ENCODE measurements around the gene SMIM32. TPM values are rescaled to one million over a fixed set of nuclear protein-coding genes. Genes with fewer than 3 reads are reported as not detected.

The SMIM32 gene
- total and polyA plus RNA-seq, 2 of the 4 experiments (the other 2 are of a cell fraction), result not detected

DNA sequence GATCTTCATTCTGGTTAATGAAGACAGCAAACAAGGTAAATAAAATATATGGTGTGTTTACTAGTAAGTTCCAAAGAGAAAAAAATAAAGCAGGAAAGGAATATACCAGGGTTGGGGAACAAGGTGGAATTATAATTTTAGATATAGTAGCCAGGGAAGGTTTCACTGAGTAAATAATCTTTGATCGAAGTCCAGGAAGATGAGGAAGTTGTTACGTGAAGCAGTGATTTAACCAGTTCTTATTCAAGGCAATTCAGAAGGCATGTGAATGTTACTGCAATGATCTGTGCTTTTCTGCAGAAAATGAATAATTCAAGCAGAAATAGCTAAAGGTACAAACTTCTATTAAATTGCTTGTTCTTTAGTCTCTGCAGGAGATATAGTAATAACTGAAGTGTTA, 6.2 kb downstream of the SMIM32 start:
- Histone ChIP-seq H3K4me1 (ENCODE audit: control insufficient read depth, insufficient read depth, low read length) (no peaks in the 10 kb centered on the region), H3K4me2 (ENCODE audit: low read depth, low read length) (no peak overlapping the region), H3K36me3 (ENCODE audit: control insufficient read depth, insufficient read depth, low read length) (peaks cover 11% of the 10 kb centered on the region), H2AFZ (replicated peaks; ENCODE audit: low read length, poor library complexity) (no peak overlapping the region), H3K79me1 (ENCODE audit: low read depth in 1 of 2, low read length in 2 of 2) (no peaks in the 10 kb centered on the region; a peak in 1 of 4 replicates), H4K5ac (ENCODE audit: low read depth, low read length) (no peak overlapping the region), H3K23ac (ENCODE audit: low read depth, low read length) (no peak overlapping the region), H3K18ac (ENCODE audit: low read depth, low read length) (no peak overlapping the region), H3K27ac (ENCODE audit: insufficient read depth, low read length) (no peak overlapping the region), H2BK15ac (ENCODE audit: low read depth, low read length) (no peak overlapping the region), H2AK5ac (ENCODE audit: low read depth, low read length) (no peak overlapping the region), H3K27me3 (ENCODE audit: control insufficient read depth, insufficient read depth, low read length) (peaks cover 11% of the 10 kb centered on the region), H3K14ac (replicated peaks; ENCODE audit: low read depth, low read length) (no peak overlapping the region), H2BK5ac (ENCODE audit: low read depth, low read length, poor library complexity, severe bottlenecking) (no peak overlapping the region), H3K56ac (ENCODE audit: extremely low read depth, insufficient read depth, low read length) (no peak overlapping the region), H3K9me1 (ENCODE audit: insufficient read depth, low read length) (peaks cover 6% of the 10 kb centered on the region; the same call in 1 of the 2 replicates), H2BK120ac (ENCODE audit: low read depth, low read length) (no peak overlapping the region), H2BK20ac (ENCODE audit: low read depth, low read length) (no peak overlapping the region), H4K20me1 (ENCODE audit: insufficient read depth, low read length) (peaks cover 11% of the 10 kb centered on the region), H4K91ac (ENCODE audit: insufficient read depth, low read depth, low read length) (no peak overlapping the region), H3K4me3 (ENCODE audit: insufficient read depth, low read depth, low read length) (no peak overlapping the region), H4K8ac (ENCODE audit: low read depth in 2 of 2, low read length in 2 of 2) (no peak overlapping the region), H2AK9ac (replicated peaks; ENCODE audit: low read depth, low read length, poor library complexity) (no peak overlapping the region), H3K9ac (ENCODE audit: low read depth, low read length) (no peak overlapping the region), H3K4ac (ENCODE audit: low read depth, low read length) (no peak overlapping the region), H3K9me3 (ENCODE audit: control insufficient read depth, insufficient read depth, low read length) (no peaks in the 10 kb centered on the region)
- TF ChIP-seq SMC3 (IDR thresholded peaks at IDR 0.05; ENCODE audit: low read depth, low read length) (no peak), BHLHE40 (IDR thresholded peaks at IDR 0.05; ENCODE audit: low read depth, low read length) (no peak), MXI1 (IDR thresholded peaks at IDR 0.05; ENCODE audit: borderline replicate concordance, low read depth, low read length) (no peak), ELK1 (IDR thresholded peaks at IDR 0.05; ENCODE audit: borderline replicate concordance, low read depth, low read length) (no peak), CEBPB (IDR thresholded peaks at IDR 0.05; ENCODE audit: low read depth, low read length) (no peak), FOS (IDR thresholded peaks at IDR 0.05; ENCODE audit: low read depth, low read length) (no peak), MAZ (IDR thresholded peaks at IDR 0.05; ENCODE audit: borderline replicate concordance, low read depth, low read length) (no peak), USF2 (IDR thresholded peaks at IDR 0.05; ENCODE audit: low read depth, low read length) (no peak), RAD21 (IDR thresholded peaks at IDR 0.05; ENCODE audit: low read length) (no peak), RCOR1 (IDR thresholded peaks at IDR 0.05; ENCODE audit: insufficient replicate concordance, low read length) (no peak), MAFK (IDR thresholded peaks at IDR 0.05; ENCODE audit: low read depth, low read length) (no peak), NFE2L2 (IDR thresholded peaks at IDR 0.05; ENCODE audit: low read depth, low read length) (no peak), POLR2A (IDR thresholded peaks at IDR 0.05; ENCODE audit: low read depth, low read length) (no peak), RFX5 (IDR thresholded peaks at IDR 0.05; ENCODE audit: low read depth, low read length) (no peak), CHD1 (IDR thresholded peaks at IDR 0.05; ENCODE audit: low read depth, low read length) (no peak)
- TF ChIP-seq, protein P1, sequence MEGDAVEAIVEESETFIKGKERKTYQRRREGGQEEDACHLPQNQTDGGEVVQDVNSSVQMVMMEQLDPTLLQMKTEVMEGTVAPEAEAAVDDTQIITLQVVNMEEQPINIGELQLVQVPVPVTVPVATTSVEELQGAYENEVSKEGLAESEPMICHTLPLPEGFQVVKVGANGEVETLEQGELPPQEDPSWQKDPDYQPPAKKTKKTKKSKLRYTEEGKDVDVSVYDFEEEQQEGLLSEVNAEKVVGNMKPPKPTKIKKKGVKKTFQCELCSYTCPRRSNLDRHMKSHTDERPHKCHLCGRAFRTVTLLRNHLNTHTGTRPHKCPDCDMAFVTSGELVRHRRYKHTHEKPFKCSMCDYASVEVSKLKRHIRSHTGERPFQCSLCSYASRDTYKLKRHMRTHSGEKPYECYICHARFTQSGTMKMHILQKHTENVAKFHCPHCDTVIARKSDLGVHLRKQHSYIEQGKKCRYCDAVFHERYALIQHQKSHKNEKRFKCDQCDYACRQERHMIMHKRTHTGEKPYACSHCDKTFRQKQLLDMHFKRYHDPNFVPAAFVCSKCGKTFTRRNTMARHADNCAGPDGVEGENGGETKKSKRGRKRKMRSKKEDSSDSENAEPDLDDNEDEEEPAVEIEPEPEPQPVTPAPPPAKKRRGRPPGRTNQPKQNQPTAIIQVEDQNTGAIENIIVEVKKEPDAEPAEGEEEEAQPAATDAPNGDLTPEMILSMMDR (conservative IDR thresholded peaks at IDR 0.05; ENCODE audit: low read depth, low read length), result no peak
- BruUV-seq (replicated peaks), result no TSS peak
- POLR2A ChIA-PET (ENCODE audit: unreplicated experiment), result no interaction called here
- ATAC-seq (ENCODE audit: low read depth) (no peak), DNase-seq (no peak)
- WGBS, 2 experiments (ENCODE audit: extremely low coverage in 2 of 2, insufficient read length in 1 of 2), result no CpG with 5 or more reads among the region's 2 CpGs
- in situ Hi-C loops (cut with MboI; ENCODE audit: low sequenced_read_pairs) (no loop called here), intact Hi-C loops (cut with micrococcal nuclease) (no loop called here), dilution Hi-C loops (cut with HindIII; ENCODE audit: low sequenced_read_pairs, unreplicated experiment) (no loop called here)
- CTCF ChIA-PET, result interaction anchor here (0.6 kb wide), 1 partner anchor 12 kb away, joined by 3 read pairs; no protein-coding TSS in a partner anchor

All from IMR-90 (cell line).